C4-2B (cell line): ENCODE data around the gene PRDM5.

Source experiments
- ZFX ChIP-seq: fragments of 450-650 bp; IDR thresholded peaks from 2 replicates; pipeline ENCODE4 v1.6.1; 2017
- TF ChIP-seq, protein P1 (sequence below): fragments of 450-650 bp; conservative IDR thresholded peaks from 2 replicates; pipeline ENCODE4 v1.5.1; 2017; ENCODE audit warnings: mild to moderate bottlenecking

DNA sequence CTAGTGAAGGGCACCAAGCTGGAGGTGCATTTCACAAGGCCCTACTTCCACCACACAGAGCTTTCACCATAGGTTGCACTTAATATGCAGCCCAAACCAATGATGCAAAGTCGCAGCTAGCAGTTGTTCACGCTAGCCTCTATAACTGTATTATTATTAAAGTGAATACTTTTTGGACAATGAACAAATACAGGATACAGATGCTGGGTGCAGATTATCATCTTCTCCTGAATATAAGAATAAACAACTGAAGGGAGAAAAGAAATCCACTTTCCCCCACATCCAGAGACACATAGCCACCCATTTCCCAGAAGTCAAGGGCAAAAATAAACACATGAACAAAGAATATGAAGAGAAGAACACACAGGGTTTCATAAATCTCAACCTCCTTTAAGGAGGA lies 107.2 kb downstream of the PRDM5 start:
- TF ChIP-seq, protein P1, sequence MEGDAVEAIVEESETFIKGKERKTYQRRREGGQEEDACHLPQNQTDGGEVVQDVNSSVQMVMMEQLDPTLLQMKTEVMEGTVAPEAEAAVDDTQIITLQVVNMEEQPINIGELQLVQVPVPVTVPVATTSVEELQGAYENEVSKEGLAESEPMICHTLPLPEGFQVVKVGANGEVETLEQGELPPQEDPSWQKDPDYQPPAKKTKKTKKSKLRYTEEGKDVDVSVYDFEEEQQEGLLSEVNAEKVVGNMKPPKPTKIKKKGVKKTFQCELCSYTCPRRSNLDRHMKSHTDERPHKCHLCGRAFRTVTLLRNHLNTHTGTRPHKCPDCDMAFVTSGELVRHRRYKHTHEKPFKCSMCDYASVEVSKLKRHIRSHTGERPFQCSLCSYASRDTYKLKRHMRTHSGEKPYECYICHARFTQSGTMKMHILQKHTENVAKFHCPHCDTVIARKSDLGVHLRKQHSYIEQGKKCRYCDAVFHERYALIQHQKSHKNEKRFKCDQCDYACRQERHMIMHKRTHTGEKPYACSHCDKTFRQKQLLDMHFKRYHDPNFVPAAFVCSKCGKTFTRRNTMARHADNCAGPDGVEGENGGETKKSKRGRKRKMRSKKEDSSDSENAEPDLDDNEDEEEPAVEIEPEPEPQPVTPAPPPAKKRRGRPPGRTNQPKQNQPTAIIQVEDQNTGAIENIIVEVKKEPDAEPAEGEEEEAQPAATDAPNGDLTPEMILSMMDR: no peak
- TF ChIP-seq ZFX: no peak
